Hindlimb muscle (tissue), 1 donor: ENCODE data around the gene CLPTM1L. TPM values are rescaled to one million over a fixed set of nuclear protein-coding genes. Genes with fewer than 3 reads are reported as not detected.
"Not testable (repeated sequence)": the region's sequence is repeated elsewhere in the genome, so short reads cannot be mapped to it uniquely, and the experiment has no call there.

Source experiments
- DNase-seq: peaks from one replicate; pipeline ENCODE4 v3.0.0-alpha.2; 2013
- polyA plus RNA-seq: library from polyadenylated mRNA; unstranded; fragments of 120-200 nt; gene quantifications from one replicate; pipeline ENCODE4 v1.2.1, GENCODE V29; 2013; ENCODE audit not compliant: insufficient read length

CLPTM1L gene
- polyA plus RNA-seq, 1 donor, result 51.6 TPM

DNA sequence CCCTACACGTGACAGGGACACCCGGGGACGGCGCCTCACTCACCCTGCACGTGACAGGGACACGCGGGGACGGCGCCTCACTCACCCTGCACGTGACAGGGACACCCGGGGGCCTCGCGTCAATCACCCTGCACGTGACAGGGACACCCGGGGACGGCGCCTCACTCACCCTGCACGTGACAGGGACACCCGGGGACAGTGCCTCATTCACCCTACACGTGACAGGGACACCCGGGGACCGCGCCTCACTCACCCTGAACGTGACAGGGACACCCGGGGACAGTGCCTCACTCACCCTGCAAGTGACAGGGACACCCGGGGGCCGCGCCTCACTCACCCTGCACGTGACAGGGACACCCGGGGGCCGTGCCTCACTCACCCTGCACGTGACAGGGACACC lies 55.3 kb downstream of the CLPTM1L start:
- DNase-seq, result not testable (repeated sequence)

GRCh38 chr5:1288439-1289335 lies 56.2 kb downstream of the CLPTM1L start:
- no peak for DNase-seq

- no peak for DNase-seq
Measured at GRCh38 chr5:1285883-1286291, 59.0 kb downstream of the CLPTM1L start.

DNA sequence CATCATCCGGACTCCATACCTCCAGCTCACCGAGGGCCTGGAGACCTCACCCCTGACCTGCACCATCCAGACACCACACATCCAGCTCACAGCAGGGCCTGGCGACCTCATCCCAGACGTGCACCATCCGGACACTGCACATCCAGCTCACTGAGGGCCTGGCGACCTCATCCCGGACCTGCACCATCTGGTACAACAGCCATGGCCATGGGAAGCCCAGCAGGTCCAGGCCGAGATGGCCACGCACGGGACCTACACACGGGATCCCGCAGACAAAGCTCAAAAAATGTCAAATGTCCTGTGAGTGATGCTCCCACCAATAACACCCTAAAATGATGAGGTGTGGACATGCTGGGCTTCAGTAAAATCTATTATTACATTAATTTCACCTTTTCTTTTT lies 59.8 kb downstream of the CLPTM1L start:
- no peak for DNase-seq

DNA sequence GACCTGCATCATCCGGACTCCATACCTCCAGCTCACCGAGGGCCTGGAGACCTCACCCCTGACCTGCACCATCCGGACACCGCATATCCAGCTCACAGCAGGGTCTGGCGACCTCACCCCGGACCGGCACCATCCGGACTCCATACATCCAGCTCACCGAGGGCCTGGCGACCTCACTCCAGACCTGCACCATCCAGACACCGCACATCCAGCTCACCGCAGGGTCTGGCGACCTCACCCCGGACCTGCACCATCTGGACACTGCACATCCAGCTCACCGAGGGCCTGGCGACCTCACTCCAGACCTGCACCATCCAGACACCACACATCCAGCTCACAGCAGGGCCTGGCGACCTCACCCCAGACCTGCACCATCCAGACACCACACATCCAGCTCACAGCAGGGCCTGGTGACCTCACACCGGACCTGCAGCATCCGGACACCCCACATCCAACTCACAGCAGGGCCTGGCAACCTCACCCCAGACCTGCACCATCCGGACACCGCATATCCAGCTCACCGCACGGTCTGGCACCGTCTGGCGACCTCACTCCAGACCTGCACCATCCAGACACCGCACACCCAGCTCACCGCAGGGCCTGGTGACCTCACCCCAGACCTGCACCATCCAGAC lies 60.4 kb downstream of the CLPTM1L start:
- not testable (repeated sequence) for DNase-seq

- not testable (repeated sequence) for DNase-seq
Measured at GRCh38 chr5:1283729-1284041, 61.2 kb downstream of the CLPTM1L start.

DNA sequence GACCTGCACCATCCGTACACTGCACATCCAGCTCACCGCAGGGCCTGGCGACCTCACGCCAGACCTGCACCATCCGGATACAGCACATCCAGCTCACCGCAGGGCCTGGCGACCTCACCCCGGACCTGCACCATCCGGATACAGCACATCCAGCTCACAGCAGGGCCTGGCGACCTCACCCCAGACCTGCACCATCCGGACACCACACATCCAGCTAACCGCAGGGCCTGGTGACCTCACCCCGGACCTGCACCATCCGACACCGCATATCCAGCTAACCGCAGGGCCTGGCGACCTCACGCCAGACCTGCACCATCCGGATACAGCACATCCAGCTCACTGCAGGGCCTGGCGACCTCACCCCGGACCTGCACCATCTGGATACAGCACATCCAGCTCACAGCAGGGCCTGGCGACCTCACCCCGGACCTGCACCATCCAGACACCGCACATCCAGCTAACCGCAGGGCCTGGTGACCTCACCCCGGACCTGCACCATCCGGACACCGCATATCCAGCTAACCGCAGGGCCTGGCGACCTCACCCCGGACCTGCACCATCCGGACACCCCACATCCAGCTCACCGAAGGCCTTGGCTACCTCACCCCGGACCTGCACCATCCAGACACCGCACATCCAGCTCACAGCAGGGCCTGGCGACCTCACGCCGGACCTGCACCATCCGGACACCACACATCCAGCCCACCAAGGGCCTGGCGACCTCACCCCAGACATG lies 61.7 kb downstream of the CLPTM1L start:
- DNase-seq, result not testable (repeated sequence)

GRCh38 chr5:1282131-1282992 lies 62.5 kb downstream of the CLPTM1L start:
- DNase-seq, result no peak

- DNase-seq, result no peak
Measured at GRCh38 chr5:1281038-1281882, 63.6 kb downstream of the CLPTM1L start.

DNA sequence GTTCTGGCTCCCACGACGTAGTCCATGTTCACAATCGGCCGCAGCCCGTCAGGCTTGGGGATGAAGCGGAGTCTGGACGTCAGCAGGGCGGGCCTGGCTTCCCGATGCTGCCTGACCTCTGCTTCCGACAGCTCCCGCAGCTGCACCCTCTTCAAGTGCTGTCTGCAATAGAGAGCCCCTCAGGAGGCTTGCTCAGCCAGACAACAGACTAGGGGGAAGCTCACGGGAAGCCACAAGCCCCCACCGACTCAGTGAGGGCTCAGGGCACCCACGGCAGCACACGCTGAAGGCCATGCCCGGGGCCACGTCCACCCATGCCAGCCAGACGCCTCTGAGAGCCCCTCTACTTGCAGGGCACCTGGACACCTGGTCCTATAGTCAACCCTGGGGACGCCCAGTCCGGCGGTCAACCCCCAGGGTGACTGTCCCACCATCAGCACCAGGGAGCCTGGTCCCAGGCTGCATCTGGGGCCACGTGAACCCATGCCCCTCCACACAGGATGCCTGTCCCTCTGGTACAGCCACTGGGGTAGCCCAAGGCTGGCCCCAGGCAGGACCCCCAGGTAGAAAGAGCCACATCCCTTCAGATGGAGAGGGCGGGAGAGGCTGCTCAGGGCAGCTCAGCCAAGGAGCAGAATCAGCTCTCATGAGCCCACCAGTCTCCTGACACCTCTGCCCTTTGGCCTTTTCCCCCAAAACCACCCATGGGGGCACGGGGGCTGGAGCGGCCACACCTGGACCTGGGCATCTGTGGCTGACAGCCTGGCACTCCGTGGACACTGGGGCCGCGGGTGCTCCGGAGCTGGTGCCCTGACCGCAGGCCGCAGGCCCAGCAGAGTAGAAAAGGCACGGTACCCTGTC lies 64.5 kb downstream of the CLPTM1L start:
- DNase-seq, result no peak

DNA sequence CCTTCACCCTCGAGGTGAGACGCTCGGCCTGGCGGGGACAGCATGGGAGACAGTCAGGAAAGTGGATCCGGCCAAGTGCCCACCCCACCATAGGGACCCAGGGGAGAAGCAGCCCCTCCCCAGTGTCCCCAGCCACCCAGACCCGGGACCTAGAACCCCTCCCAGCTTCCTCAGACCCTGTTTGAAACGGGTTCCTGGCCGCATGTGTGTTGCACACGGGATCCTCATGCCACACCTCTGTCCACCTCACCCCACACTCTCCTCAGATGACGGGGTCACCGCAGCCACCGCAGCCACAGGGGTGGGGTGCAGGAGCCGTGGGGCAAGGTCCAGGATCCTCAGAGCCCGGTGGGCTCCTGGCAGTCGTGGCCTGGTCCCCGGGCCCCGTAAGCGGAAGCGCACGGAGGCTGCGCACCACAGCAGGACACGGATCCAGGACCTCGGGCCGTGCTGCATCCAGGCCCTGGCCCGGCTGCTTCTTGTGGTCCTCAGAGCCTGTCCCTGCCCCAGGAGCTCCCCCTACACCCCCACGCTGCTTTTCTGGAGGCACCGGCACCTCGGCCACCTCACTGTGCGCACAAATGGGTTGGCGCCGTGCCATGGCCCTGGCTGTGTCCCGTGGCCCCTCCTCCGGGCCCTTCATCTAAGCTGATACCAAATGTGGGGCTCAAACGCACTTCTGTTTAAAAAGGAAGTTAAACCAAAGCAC lies 65.3 kb downstream of the CLPTM1L start:
- no peak for DNase-seq

DNA sequence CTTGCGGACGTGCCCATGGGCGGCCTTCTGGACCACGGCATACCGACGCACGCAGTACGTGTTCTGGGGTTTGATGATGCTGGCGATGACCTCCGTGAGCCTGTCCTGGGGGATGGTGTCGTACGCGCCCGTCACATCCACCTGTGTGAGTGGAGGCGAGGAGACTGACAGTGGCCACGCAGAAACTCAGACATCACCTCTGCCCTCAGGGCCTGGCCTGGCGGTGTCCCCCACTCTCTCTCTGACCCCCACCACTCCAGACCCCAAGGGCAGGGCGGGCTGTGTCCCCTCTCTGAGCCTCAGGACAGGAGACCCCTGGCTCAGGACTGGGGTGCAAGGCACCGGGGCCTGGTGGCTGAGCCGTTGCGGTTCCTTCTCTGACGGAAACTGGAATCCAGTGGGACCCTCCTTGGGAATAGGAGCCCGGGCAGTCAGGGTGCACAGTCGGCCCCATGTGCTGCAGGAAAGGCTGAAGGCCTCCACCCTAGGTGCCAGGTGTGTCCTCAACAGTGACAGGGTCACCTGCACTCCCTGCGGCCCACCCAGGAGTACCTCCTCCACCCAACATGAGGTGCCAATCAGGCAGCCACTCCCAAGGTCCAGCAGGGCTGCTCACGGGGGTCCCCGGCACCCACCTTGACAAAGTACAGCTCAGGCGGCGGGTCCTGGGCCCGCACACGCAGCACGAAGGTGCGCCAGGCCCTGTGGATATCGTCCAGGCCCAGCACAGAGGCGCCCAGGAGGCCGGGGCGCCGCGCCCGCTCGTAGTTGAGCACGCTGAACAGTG lies 66.0 kb downstream of the CLPTM1L start:
- no peak for DNase-seq

DNA sequence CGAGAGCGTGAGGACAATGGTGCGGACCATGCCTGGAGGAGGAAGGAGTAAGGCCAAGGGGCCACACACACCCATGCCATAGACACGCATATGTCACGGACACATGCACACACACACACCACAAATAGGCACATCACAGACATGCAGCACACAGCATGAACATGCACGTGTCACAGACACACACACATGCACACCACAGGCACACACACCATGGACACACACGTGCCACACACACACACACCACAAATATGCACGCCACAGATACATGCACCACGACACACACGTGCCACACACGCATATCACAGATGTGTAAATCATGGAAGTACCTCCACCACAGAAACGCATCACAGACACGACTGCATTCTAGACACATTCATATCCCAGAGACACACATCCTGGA lies 66.7 kb downstream of the CLPTM1L start:
- no peak for DNase-seq

DNA sequence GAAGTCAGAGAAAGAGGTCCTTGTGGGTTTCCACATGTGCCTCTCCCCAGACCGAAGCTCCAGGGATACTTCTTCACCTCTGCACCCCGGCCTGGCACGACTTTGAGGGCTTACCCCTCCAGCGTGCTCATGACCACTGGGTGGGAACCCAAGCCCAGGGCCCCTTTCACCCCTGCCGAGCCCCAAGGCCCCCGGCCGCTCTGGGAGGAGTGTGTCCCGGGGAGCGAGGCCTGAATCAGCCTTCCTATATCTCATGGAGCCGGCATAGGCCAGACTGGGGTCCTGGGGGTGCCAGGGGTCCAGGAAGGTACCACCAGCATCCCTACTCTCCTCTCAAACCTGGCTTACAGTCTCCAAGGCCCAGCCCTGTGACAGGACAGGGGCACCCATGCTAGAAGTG lies 67.1 kb downstream of the CLPTM1L start:
- no peak for DNase-seq

DNA sequence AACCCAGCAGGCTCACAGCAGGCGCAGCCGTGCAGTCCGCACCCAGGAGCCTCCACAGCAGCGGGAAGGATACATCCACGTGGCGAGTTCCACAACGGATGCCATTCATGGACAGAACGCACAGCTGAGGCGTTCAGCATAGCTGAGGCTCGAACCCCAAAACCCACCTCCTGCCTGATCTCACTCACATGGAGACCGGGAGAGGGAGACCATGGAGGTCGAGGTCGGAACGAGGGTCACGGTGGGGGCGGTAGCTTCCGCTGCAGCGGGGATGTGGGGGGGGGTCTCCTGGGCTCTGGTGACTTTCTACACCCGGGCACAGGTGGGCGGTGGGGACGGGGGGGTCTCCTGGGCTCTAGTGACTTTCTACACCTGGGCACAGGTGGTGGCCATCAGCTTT lies 67.6 kb downstream of the CLPTM1L start:
- no peak for DNase-seq

DNA sequence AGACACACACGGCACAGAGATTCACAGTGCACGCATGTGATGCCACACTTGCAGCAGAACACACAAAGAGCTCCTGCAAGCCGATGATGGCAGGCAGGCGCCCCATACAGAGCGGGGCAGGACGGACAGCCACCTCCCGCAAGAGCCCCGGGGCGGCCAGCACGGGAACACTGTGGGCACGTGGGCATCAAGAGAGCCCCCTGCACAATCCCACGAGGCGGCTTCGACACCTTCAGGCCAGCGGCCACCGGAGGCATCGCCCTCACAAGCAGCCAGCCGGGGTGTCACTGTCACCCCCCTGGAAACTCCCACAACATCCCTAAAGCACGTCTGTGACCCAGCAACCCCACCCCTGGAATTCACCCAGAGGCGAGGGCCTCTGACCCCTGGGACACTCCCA lies 68.0 kb downstream of the CLPTM1L start:
- DNase-seq, result no peak

GRCh38 chr5:1275397-1276391 lies 69.2 kb downstream of the CLPTM1L start:
- not testable (repeated sequence) for DNase-seq

DNA sequence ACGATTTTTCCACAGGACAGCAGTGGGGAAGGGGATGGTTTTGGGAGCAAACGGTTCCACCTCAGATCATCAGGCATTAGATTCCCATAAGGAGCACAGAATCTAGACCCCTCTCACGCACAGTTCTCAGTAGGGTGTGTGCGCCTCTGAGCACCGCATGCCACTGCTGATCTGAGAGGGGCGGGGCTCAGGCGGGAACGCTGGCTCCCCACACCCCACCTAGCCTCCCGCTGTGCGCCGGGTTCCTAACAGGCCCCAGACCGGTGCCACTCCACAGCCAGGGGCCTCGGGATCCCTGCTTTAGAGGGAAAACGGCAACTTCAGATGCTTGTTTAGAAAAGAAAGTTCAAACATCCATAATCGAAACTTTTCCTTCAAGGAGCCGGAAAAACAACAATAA lies 70.4 kb downstream of the CLPTM1L start:
- DNase-seq, result no peak
